Trophoblast cell (in vitro differentiated cells and primary cell): ENCODE measurements around the gene DGKE.

Experiments used
- DNase-seq, 2 donors: peaks; one replicate each; pipeline ENCODE4 v3.0.0-alpha.2; 2016
- H2AFZ ChIP-seq: 2 replicates; pipeline ENCODE4 v1.6.1; 2013; ENCODE audit warnings: low read length, moderate library complexity, mild to moderate bottlenecking; ENCODE audit not compliant: insufficient read depth, poor library complexity
- H2AK5ac ChIP-seq: 2 replicates; pipeline ENCODE4 v1.6.1; 2013; ENCODE audit warnings: mild to moderate bottlenecking, low read length
- H2BK120ac ChIP-seq: 2 replicates; pipeline ENCODE4 v1.6.1; 2013; ENCODE audit warnings: low read length, mild to moderate bottlenecking, moderate library complexity; ENCODE audit not compliant: insufficient read depth, poor library complexity
- H2BK12ac ChIP-seq: 2 replicates; pipeline ENCODE4 v1.6.1; 2013; ENCODE audit warnings: mild to moderate bottlenecking, low read length, moderate library complexity
- H2BK5ac ChIP-seq: 2 replicates; pipeline ENCODE4 v1.6.1; 2013; ENCODE audit warnings: low read length, low read depth, moderate library complexity, mild to moderate bottlenecking; ENCODE audit not compliant: poor library complexity
- H3K14ac ChIP-seq: 2 replicates; pipeline ENCODE4 v1.6.1; 2013; ENCODE audit warnings: mild to moderate bottlenecking, low read length
- H3K18ac ChIP-seq: 2 replicates; pipeline ENCODE4 v1.6.1; 2013; ENCODE audit warnings: mild to moderate bottlenecking, low read length
- H3K23ac ChIP-seq: 2 replicates; pipeline ENCODE4 v1.6.1; 2013; ENCODE audit warnings: low read length
- H3K27ac ChIP-seq: 2 replicates; pipeline ENCODE4 v1.5.1; 2013; ENCODE audit warnings: low read depth, mild to moderate bottlenecking, inconsistent platforms, low read length, moderate library complexity
- H3K27me3 ChIP-seq: 2 replicates; pipeline ENCODE4 v1.6.1; 2013; ENCODE audit warnings: inconsistent platforms, mild to moderate bottlenecking, low read length, moderate library complexity; ENCODE audit not compliant: insufficient read depth
- H3K36me3 ChIP-seq, 2 experiments: 1 replicate in 1 of 2; 2 replicates in 1 of 2; pipeline ENCODE4 v1.6.1; 2013; ENCODE audit warnings: low read length in 2 of 2, mild to moderate bottlenecking in 2 of 2, moderate library complexity in 1 of 2; ENCODE audit not compliant: insufficient read depth in 2 of 2, control insufficient read depth in 1 of 2
- H3K4ac ChIP-seq: 2 replicates; pipeline ENCODE4 v1.6.1; 2013; ENCODE audit warnings: low read depth, mild to moderate bottlenecking, low read length, moderate library complexity
- H3K4me1 ChIP-seq, 2 experiments: 1 replicate in 1 of 2; 2 replicates in 1 of 2; pipeline ENCODE4 v1.6.1; 2013; ENCODE audit warnings: low read length in 2 of 2, mild to moderate bottlenecking in 2 of 2, moderate library complexity in 1 of 2; ENCODE audit not compliant: insufficient read depth in 2 of 2, control insufficient read depth in 1 of 2
- H3K4me2 ChIP-seq: 2 replicates; pipeline ENCODE4 v1.6.1; 2013; ENCODE audit warnings: inconsistent platforms, mild to moderate bottlenecking, low read length, moderate library complexity
- H3K4me3 ChIP-seq: 2 replicates; pipeline ENCODE4 v1.5.1; 2013; ENCODE audit warnings: mild to moderate bottlenecking, low read depth, low read length, inconsistent platforms
- H3K79me1 ChIP-seq: one replicate; pipeline ENCODE4 v1.6.1; 2013; ENCODE audit warnings: low read length
- H3K79me2 ChIP-seq: 2 replicates; pipeline ENCODE4 v1.6.1; 2013; ENCODE audit warnings: low read length, mild to moderate bottlenecking; ENCODE audit not compliant: control insufficient read depth, insufficient read depth, poor library complexity
- H3K9ac ChIP-seq: 2 replicates; pipeline ENCODE4 v1.6.1; 2013; ENCODE audit warnings: mild to moderate bottlenecking, low read length
- H3K9me3 ChIP-seq: 2 replicates; pipeline ENCODE4 v1.6.1; 2013; ENCODE audit warnings: low read depth, mild to moderate bottlenecking, control low read depth, inconsistent platforms, low read length; ENCODE audit not compliant: insufficient read depth
- H4K12ac ChIP-seq: 2 replicates; pipeline ENCODE4 v1.6.1; 2013; ENCODE audit warnings: low read depth, mild to moderate bottlenecking, low read length, moderate library complexity
- H4K8ac ChIP-seq: 2 replicates; pipeline ENCODE4 v1.6.1; 2013; ENCODE audit warnings: low read depth, mild to moderate bottlenecking, low read length, moderate library complexity
- H4K91ac ChIP-seq: one replicate; pipeline ENCODE4 v1.6.1; 2013; ENCODE audit warnings: low read depth, mild to moderate bottlenecking, low read length, moderate library complexity
- WGBS: extraction: QIAGEN DNeasy Blood & Tissue Kit; methylation state at CpG from one replicate; pipeline ENCODE4 v1.1.7; 2013; ENCODE audit warnings: missing lambda C conversion rate; ENCODE audit not compliant: insufficient read length, insufficient coverage; ENCODE audit errors: extremely low coverage; 5-methylcytosine and 5-hydroxymethylcytosine counted together

DGKE gene

GRCh38 chr17:56819431-56820145, 14.4 kb upstream of the DGKE start:
- no peak overlapping the region for H2BK120ac ChIP-seq
- no peak overlapping the region for H3K14ac ChIP-seq
- no peak overlapping the region for H3K23ac ChIP-seq
- H3K9ac ChIP-seq = no peak overlapping the region
- H3K27ac ChIP-seq = no peak overlapping the region
- peak overlapping the region; percentile 70 for H2AFZ ChIP-seq
- no peaks in the 10 kb centered on the region for H3K27me3 ChIP-seq
- no peak overlapping the region for H4K8ac ChIP-seq
- H3K4me3 ChIP-seq = no peak overlapping the region
- H3K36me3 ChIP-seq = no peaks in the 10 kb centered on the region
- H3K79me2 ChIP-seq = no peaks in the 10 kb centered on the region
- peak; percentile 62 to 89 for DNase-seq
- H3K4me2 ChIP-seq = no peak overlapping the region
- H3K79me1 ChIP-seq = no peaks in the 10 kb centered on the region
- no peaks in the 10 kb centered on the region for H3K4me1 ChIP-seq
- H2AK5ac ChIP-seq = no peak overlapping the region
- no peak overlapping the region for H2BK5ac ChIP-seq
- no peaks in the 10 kb centered on the region for H3K9me3 ChIP-seq
- peak overlapping the region; percentile 35 for H2BK12ac ChIP-seq
- no peak overlapping the region for H4K12ac ChIP-seq
- no peak overlapping the region for H4K91ac ChIP-seq
- no CpG with 5 or more reads among the region's 14 CpGs for WGBS
- no peak overlapping the region for H3K4ac ChIP-seq
- no peak overlapping the region for H3K18ac ChIP-seq

GRCh38 chr17:56820207-56820606, 13.7 kb upstream of the DGKE start:
- H3K79me2 ChIP-seq = no peaks in the 10 kb centered on the region
- no peak overlapping the region for H3K27ac ChIP-seq

GRCh38 chr17:56821847-56822534, 12.0 kb upstream of the DGKE start:
- H3K4me3 ChIP-seq = no peak overlapping the region
- no peak overlapping the region for H4K12ac ChIP-seq
- no peak overlapping the region for H3K27ac ChIP-seq
- no peaks in the 10 kb centered on the region for H3K79me1 ChIP-seq
- no peak overlapping the region for H2BK5ac ChIP-seq
- no CpG with 5 or more reads among the region's 3 CpGs for WGBS
- no peak overlapping the region for H2BK120ac ChIP-seq
- H3K18ac ChIP-seq = no peak overlapping the region
- no peak overlapping the region for H4K91ac ChIP-seq
- no peak overlapping the region for H2AK5ac ChIP-seq
- H2AFZ ChIP-seq = no peak overlapping the region
- H3K4me2 ChIP-seq = no peak overlapping the region
- H2BK12ac ChIP-seq = no peak overlapping the region
- no peaks in the 10 kb centered on the region for H3K9me3 ChIP-seq
- no peak overlapping the region for H3K9ac ChIP-seq
- H4K8ac ChIP-seq = no peak overlapping the region
- H3K36me3 ChIP-seq = no peaks in the 10 kb centered on the region
- no peak for DNase-seq
- H3K23ac ChIP-seq = no peak overlapping the region
- no peaks in the 10 kb centered on the region for H3K27me3 ChIP-seq
- no peak overlapping the region for H3K14ac ChIP-seq
- no peaks in the 10 kb centered on the region for H3K4me1 ChIP-seq
- H3K4ac ChIP-seq = no peak overlapping the region
- no peaks in the 10 kb centered on the region for H3K79me2 ChIP-seq

More at GRCh38 chr17:56820207-56820606, 13.7 kb upstream of the DGKE start:
- H3K23ac ChIP-seq = no peak overlapping the region
- no peak overlapping the region for H3K14ac ChIP-seq
- no peaks in the 10 kb centered on the region for H3K9me3 ChIP-seq
- H2AK5ac ChIP-seq = no peak overlapping the region
- no peak overlapping the region for H3K9ac ChIP-seq
- no peak overlapping the region for H2AFZ ChIP-seq
- no peaks in the 10 kb centered on the region for H3K79me1 ChIP-seq
- no peak overlapping the region for H2BK12ac ChIP-seq
- H4K91ac ChIP-seq = no peak overlapping the region
- no peaks in the 10 kb centered on the region for H3K4me1 ChIP-seq
- no peak overlapping the region for H3K4me3 ChIP-seq
- H3K4ac ChIP-seq = no peak overlapping the region
- no peak overlapping the region for H2BK5ac ChIP-seq
- no CpG with 5 or more reads among the region's 10 CpGs for WGBS
- H3K36me3 ChIP-seq = no peaks in the 10 kb centered on the region
- H3K18ac ChIP-seq = no peak overlapping the region
- DNase-seq = no peak
- H3K27me3 ChIP-seq = no peaks in the 10 kb centered on the region
- no peak overlapping the region for H2BK120ac ChIP-seq
- H4K12ac ChIP-seq = no peak overlapping the region
- H4K8ac ChIP-seq = no peak overlapping the region
- no peak overlapping the region for H3K4me2 ChIP-seq

GRCh38 chr17:56822725-56823124, 11.2 kb upstream of the DGKE start:
- H3K18ac ChIP-seq = no peak overlapping the region
- H2AK5ac ChIP-seq = no peak overlapping the region
- H2AFZ ChIP-seq = no peak overlapping the region
- no peak overlapping the region for H3K14ac ChIP-seq
- no peaks in the 10 kb centered on the region for H3K36me3 ChIP-seq
- H3K79me2 ChIP-seq = no peaks in the 10 kb centered on the region
- H3K4me3 ChIP-seq = no peak overlapping the region
- H4K12ac ChIP-seq = no peak overlapping the region
- no peaks in the 10 kb centered on the region for H3K4me1 ChIP-seq
- H3K9me3 ChIP-seq = no peaks in the 10 kb centered on the region
- no peak overlapping the region for H3K23ac ChIP-seq
- H4K8ac ChIP-seq = no peak overlapping the region
- no peak overlapping the region for H2BK120ac ChIP-seq
- no peak overlapping the region for H3K4me2 ChIP-seq
- no peak overlapping the region for H3K9ac ChIP-seq
- H2BK12ac ChIP-seq = no peak overlapping the region
- H2BK5ac ChIP-seq = no peak overlapping the region
- no peak overlapping the region for H3K27ac ChIP-seq
- H3K4ac ChIP-seq = no peak overlapping the region
- no peak for DNase-seq
- H4K91ac ChIP-seq = no peak overlapping the region
- no peaks in the 10 kb centered on the region for H3K79me1 ChIP-seq
- WGBS = no CpG with 5 or more reads among the region's 5 CpGs
- H3K27me3 ChIP-seq = no peaks in the 10 kb centered on the region
